IMR-90 (cell line): ENCODE data around the gene AGBL2.

Source experiments
- BHLHE40 ChIP-seq: fragments of 150-350 bp; IDR thresholded peaks from 2 replicates; pipeline ENCODE4 v1.6.1; 2016; ENCODE audit warnings: mild to moderate bottlenecking, low read depth, low read length
- MAFK ChIP-seq: IDR thresholded peaks from 2 replicates; pipeline ENCODE4 v1.6.1; 2012; ENCODE audit warnings: low read depth, low read length, improper control_type of control experiment
- MAZ ChIP-seq: IDR thresholded peaks from 2 replicates; pipeline ENCODE4 v1.6.1; 2012; ENCODE audit warnings: low read depth, mild to moderate bottlenecking, low read length, improper control_type of control experiment, moderate library complexity, borderline replicate concordance
- POLR2A ChIP-seq: IDR thresholded peaks from 2 replicates; pipeline ENCODE4 v1.6.1; 2012; ENCODE audit warnings: mild to moderate bottlenecking, low read depth, low read length
- RCOR1 ChIP-seq: IDR thresholded peaks from 2 replicates; pipeline ENCODE4 v1.6.1; 2012; ENCODE audit warnings: mild to moderate bottlenecking, low read length, improper control_type of control experiment; ENCODE audit not compliant: insufficient replicate concordance
- RFX5 ChIP-seq: IDR thresholded peaks from 2 replicates; pipeline ENCODE4 v1.8.0; 2012; ENCODE audit warnings: low read depth, mild to moderate bottlenecking, low read length, moderate library complexity
- SMC3 ChIP-seq: fragments of 150-350 bp; IDR thresholded peaks from 2 replicates; pipeline ENCODE4 v1.6.1; 2016; ENCODE audit warnings: low read depth, mild to moderate bottlenecking, antibody characterized with exemption, low read length, moderate library complexity
- TF ChIP-seq, protein P1 (sequence below): conservative IDR thresholded peaks from 2 replicates; pipeline ENCODE4 v1.5.1; 2012; ENCODE audit warnings: mild to moderate bottlenecking, low read depth, low read length, improper control_type of control experiment
- TF ChIP-seq, protein P2 (sequence below): fragments of 150-350 bp; IDR thresholded peaks from 2 replicates; pipeline ENCODE4 v1.6.1; 2017; ENCODE audit warnings: mild to moderate bottlenecking, antibody characterized with exemption, low read length, low read depth

DNA sequence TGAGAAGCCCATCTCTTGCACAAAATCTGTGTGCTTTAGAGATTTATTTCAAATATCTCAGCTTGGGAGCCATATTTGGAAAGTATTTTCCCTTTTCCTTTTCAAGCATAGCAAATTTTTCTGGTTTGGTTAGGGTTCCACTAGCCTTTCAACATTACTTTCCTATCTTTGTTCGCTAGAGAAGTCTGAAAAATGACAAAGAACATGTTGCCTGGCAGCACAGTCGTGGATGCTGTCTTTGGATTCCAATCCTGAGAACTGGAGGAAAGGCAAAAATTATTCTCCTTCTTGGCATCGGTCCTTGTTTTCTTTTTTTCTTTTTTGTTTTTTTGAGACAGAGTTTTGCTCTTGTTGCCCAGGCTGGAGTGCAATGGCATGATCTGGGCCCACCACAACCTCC is 65.9 kb downstream of the AGBL2 start:
- TF ChIP-seq, protein P1, sequence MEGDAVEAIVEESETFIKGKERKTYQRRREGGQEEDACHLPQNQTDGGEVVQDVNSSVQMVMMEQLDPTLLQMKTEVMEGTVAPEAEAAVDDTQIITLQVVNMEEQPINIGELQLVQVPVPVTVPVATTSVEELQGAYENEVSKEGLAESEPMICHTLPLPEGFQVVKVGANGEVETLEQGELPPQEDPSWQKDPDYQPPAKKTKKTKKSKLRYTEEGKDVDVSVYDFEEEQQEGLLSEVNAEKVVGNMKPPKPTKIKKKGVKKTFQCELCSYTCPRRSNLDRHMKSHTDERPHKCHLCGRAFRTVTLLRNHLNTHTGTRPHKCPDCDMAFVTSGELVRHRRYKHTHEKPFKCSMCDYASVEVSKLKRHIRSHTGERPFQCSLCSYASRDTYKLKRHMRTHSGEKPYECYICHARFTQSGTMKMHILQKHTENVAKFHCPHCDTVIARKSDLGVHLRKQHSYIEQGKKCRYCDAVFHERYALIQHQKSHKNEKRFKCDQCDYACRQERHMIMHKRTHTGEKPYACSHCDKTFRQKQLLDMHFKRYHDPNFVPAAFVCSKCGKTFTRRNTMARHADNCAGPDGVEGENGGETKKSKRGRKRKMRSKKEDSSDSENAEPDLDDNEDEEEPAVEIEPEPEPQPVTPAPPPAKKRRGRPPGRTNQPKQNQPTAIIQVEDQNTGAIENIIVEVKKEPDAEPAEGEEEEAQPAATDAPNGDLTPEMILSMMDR, result no peak
- TF ChIP-seq POLR2A (no peak), SMC3 (no peak), MAZ (no peak), RCOR1 (no peak), MAFK (no peak), RFX5 (no peak), BHLHE40 (no peak)
- TF ChIP-seq, protein P2, sequence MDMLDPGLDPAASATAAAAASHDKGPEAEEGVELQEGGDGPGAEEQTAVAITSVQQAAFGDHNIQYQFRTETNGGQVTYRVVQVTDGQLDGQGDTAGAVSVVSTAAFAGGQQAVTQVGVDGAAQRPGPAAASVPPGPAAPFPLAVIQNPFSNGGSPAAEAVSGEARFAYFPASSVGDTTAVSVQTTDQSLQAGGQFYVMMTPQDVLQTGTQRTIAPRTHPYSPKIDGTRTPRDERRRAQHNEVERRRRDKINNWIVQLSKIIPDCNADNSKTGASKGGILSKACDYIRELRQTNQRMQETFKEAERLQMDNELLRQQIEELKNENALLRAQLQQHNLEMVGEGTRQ, result no peak
